Right lobe of liver (tissue), 4 donors: Measurements from ENCODE around the gene SCTR.

Source experiments
- POLR2A ChIP-seq: fragments of 450-650 bp; IDR thresholded peaks from one replicate; pipeline ENCODE4 v1.6.1; 2017; ENCODE audit warnings: antibody characterized with exemption, mild to moderate bottlenecking
- TF ChIP-seq, protein P1 (sequence below), 4 donors: fragments of 200-600 bp in 3 of 4; fragments of 450-650 bp in 1 of 4; IDR thresholded peaks; one replicate each; pipeline versions ENCODE4 v1.5.1 to v1.8.0; 2016 to 2022; ENCODE audit warnings: antibody characterized with exemption in 4 of 4, mild to moderate bottlenecking in 2 of 4
- donor health status: DM: no; HTN: no; CAD: no.
- donor health status: DM: no; HTN: no; CAD: no.
- donor health status: DM: no; HTN: yes; CAD: no.

DNA sequence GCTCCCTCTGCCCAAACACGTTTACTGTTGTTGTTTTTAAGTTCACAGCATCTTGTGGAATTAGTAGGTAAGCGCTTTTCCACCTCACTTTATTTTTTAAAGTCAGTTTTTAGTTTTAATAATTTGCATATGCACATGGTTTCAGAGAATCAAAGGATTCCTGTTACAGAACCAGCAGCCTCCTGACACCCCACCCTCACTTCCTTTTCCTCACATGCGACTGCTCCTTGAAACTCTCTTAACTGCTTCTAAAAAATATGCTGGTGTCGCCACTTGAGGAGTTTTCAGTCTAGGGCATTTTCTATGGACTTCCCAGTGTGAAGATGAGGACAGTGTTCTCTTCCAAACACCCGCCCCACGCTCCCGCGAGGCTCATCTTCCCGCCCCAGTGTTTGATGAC lies 78.2 kb downstream of the SCTR start:
- TF ChIP-seq, protein P1, sequence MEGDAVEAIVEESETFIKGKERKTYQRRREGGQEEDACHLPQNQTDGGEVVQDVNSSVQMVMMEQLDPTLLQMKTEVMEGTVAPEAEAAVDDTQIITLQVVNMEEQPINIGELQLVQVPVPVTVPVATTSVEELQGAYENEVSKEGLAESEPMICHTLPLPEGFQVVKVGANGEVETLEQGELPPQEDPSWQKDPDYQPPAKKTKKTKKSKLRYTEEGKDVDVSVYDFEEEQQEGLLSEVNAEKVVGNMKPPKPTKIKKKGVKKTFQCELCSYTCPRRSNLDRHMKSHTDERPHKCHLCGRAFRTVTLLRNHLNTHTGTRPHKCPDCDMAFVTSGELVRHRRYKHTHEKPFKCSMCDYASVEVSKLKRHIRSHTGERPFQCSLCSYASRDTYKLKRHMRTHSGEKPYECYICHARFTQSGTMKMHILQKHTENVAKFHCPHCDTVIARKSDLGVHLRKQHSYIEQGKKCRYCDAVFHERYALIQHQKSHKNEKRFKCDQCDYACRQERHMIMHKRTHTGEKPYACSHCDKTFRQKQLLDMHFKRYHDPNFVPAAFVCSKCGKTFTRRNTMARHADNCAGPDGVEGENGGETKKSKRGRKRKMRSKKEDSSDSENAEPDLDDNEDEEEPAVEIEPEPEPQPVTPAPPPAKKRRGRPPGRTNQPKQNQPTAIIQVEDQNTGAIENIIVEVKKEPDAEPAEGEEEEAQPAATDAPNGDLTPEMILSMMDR (IDR thresholded peaks at IDR 0.05): no peak
- TF ChIP-seq POLR2A: no peak
